Activated CD4-positive, alpha-beta T cell treated with anti-CD3 and anti-CD28 coated beads for 24 hours (primary cell): ENCODE data around the gene LRRN3.

ENCODE experiments used
- DNase-seq, 2 donors: peaks; one replicate each; pipeline ENCODE4 v3.0.0-alpha.2; 2020; ENCODE audit warnings: low read depth in 2 of 2

The LRRN3 gene

GRCh38 chr7:111105269-111105668, 14.3 kb downstream of the LRRN3 start:
- DNase-seq: no peak

- DNase-seq: no peak
Observed at GRCh38 chr7:111107579-111107978, 16.7 kb downstream of the LRRN3 start.

DNA sequence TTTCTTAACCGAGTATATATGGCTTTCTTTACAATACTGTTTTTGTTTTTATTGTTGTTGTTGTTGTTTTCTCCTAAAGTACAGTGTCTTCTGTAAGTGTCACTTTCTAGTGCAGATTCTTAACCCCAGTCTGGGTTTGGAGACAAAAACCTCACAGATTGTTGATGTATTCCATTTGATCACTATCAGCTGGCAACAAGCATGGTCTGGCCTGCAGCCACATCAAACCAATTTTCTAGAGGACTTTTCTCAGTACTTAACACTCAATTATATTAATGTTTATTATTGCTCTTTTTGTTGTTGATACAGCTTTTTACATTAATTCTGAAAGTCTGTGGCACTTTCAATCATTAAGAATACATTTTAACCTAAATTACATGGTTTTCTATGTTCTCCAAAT, 17.1 kb downstream of the LRRN3 start:
- no peak for DNase-seq

DNA sequence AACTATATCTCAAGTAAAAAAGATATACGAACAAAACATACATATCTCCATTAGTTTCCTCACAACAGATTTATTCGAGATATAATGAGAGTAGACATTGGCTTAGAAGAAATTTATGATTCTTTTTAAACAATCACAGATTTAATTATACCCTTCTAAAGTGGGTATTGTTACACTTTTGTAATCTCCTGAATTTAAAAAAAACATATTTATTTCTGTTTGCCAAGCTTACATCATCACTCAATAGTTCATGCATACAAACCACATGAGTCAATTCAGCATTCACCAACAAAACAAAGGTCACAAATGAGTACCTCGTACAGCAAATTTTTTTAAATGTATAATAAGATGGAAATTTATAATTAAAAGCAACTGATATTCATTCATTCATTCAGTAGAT, 17.6 kb downstream of the LRRN3 start:
- no peak for DNase-seq

GRCh38 chr7:111112439-111112838, 21.5 kb downstream of the LRRN3 start:
- no peak for DNase-seq

DNA sequence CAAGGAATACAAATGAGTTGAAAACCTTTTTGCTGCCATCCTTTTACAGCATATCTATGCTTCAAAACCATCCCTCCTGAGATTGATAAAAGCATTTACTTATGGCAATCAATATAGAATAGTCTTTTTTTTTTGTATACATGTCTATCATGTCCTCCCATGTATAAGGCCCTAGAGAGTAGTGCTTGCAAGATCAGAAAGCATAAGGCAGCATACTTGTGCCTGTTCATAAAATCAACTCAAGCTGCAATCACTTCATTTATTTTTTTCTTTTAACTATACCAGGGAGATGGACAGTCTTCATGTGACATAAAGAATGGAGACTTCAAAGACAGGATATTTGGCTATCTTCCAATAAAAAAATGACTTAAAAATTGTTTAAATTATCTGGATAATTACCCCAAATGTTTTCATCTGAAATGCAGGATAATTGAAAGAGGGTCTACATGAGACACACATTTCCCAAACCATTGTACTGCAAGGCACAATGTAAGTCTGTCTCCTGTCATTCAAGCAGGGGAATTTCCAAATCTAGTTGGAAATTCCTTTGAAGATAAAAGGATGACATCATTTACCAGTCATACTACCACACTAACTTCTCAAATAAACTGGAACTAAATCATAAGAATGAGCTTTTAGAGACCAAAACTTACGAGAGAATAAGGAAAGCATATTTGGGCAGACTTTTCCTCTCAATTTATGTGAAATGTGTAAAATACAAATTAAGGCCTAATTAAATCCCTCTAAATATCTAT, 22.5 kb downstream of the LRRN3 start:
- DNase-seq: no peak

GRCh38 chr7:111115966-111116365, 25.0 kb downstream of the LRRN3 start:
- no peak for DNase-seq

DNA sequence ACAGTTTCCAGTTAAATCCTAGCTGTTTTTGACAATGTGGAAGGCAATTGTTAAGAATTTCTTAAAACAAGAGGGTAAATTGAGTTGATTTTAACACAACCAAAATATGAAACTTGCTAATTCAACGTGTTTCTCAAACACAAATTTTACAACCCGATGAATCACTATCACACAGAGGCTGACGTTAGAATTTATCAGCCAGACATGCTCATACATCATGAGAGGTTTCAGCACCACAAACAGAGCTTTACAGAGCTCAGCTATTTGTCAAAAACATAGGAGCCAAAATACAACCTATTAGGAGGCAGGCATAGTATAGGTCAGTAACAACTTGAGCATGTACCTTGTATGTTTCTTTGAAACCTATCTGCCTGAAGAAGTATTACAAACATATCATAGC, 36.1 kb downstream of the LRRN3 start:
- DNase-seq: no peak

GRCh38 chr7:111129435-111129834, 38.5 kb downstream of the LRRN3 start:
- DNase-seq: no peak

DNA sequence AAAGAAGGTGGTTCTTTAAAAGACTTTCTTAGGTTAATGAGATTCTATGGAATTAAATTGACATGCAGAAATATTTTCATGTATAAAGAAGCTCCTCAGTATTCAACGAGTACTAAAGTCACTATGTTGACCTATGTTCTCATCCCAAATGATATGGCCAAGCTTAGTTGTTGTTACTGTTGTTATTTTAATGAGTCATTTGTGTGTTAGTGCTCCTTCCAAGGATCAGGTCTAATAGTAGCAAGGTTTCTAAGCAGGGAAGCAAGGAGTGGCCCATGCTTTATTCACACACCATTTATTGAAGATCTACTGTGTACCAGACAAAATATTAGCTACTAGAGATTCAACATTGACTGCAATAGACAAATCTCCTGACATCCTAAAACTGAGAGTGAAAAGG, 41.9 kb downstream of the LRRN3 start:
- no peak for DNase-seq

DNA sequence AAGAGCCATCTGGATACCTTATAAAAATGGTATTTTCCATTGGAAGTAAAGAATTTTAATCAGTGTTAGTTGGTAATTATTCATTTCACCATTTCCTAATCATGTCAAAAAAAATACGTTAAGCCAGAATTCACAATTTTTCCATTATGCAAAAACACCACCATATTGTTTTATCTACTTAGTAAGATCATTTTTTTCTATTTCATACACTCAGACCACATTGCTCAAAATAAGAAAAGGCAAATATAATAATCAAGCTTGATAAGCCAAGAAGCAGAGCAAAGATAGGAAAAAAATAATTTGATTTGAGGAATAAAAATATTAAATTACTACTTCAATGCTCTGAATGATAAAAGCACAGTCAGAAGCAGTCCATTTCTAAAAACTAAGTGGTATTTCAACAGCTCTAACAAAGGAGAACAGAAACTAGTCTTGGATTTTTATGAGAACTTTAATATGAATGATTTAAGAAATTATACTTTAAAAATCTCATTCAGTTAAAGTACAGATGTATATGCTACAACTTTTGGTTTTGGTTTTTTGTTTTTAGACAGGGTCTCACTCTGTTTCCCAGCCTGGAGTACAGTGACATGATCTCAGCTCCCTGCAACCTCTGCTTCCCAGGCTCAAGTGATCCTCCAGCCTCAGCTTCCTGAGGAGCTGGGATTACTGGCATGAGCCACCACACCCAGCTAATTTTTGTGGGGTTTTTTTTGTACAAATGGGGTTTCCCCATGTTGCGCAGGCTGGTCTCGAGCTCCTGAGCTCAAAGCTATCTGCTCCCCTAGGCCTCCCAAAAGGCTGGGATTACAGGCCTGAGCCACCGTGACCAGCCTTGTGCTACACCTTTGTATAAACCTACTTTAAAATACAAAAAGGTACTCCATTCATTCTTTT, 46.6 kb downstream of the LRRN3 start:
- peak in 1 of 2 donors; percentile 22 for DNase-seq

DNA sequence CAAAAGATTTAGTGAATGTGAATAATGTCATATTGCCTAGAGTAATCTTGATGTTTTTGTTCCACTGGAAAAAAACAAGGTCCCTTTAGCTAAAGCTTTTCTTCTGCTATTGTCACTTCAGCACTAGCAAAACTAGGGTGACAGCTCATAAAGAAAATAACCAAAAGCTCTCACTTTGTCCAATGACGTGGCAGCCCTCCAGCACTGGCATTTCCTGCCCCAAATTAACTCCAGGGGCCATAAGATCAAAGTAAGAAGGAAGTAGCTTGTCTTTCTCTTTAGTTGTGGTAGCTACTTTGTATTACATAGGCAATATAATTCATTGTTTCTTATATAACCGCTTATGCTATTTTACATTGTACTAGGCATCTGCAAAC, 47.3 kb downstream of the LRRN3 start:
- DNase-seq: peak; percentile 27 to 50

GRCh38 chr7:111138586-111138985, 47.7 kb downstream of the LRRN3 start:
- no peak for DNase-seq

DNA sequence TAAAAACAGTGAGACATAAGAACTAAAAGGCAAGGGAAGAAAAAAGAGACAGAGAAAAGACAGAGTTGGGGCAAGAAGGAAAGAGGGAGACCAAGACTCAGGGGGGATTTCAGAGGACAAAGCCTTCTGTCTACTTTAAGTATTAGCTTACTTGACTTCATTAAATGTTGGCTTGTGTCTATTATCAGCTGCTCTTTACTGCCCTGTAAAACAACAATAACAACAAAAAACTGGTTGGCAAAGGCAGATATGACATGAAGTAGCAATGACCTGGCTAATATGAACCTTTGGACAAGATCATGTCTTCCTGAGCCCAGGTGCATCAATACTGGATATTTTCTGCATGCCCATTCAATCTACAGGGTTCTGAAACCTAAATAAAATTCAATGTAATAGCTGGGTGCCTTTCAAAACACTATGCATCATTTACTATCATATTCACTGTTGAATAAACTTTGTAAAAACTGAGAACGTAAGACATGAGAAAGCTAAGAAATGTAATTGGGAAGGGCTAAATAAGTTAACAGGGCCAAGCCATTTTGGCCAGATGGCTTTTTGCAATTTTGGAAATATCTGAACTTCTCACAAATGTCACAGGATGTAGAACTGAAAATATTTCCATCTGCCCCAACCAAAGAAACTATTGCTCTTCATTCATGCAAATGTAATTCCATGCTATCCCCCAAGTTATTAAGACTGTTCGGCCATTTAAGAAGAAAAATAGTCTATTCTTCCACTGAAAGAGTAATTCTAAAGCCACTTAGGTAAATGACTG, 49.4 kb downstream of the LRRN3 start:
- DNase-seq: no peak

- no peak for DNase-seq
Observed at GRCh38 chr7:111145472-111145871, 54.5 kb downstream of the LRRN3 start.

DNA sequence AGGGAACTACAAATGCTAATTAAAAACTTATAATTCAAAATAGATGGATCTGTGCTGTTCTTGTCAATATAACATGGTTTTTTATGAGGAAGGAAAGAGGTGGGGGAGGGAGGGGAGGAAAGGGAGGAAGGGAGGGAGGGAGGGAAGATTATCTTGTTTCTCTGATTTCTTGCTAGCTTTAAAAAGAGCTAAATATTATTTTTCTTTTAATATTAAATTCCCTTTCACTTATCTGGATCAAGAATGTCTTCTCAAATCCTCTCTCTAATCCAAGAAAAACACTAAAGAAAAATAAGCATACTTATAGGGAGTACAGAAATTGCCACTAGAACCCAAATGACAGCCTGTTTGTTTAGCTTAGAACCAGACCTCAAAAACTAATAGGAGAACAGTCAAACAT, 55.2 kb downstream of the LRRN3 start:
- no peak for DNase-seq

DNA sequence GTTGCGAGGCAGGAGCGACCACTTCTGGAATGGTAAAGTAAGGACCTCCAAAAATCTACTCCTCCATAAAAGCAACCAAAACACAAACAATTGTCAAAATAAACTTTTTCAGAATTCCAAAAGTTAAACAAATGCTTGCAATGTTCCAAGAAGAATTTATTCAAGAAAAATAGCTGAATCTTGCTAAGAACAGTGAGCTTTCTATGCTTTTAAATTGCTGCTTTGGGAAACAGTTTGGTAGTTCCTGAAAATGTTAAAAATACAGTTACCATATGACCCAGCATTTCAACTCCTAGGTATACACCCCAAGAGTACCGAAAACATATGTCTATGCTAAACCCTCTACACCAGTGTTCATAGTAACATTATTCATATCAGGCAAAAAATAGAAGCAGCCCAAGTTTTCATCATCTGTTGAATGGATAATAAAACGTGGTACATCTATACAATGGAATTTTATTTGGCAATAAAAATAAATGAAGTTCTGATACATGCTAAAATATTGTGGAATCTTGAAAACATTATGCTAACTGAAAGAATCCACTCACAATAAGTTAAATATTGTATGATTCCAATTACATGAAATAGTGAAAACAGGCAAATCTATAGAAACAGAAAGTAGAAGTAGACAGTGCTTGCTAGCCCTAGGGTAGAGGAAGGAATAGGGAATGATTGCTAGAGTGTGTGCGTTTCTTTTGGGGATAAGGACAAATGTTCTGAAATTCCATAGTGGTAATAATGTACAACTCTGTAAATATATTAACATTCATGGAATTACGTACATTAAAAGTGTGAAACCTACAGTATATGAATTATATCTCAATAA, 57.0 kb downstream of the LRRN3 start:
- no peak for DNase-seq

DNA sequence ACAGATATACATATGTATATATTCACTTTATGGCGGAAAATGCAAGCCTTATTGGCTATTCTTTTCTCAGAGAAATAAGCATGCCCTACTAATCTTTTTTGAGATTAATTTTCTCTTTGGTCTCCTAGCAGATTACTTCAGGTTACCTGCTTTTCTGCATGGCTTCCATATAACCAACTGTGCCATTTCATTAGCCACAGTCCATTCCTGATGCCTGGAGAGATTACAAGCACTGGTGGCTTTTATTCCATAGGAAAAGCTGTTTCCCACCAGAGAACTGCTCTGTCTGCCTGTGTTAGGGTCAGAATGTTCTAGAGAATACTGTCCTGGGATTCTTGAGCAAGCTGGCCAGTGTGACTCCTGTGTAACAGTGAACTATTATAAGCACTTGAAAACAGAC, 59.8 kb downstream of the LRRN3 start:
- DNase-seq: no peak

DNA sequence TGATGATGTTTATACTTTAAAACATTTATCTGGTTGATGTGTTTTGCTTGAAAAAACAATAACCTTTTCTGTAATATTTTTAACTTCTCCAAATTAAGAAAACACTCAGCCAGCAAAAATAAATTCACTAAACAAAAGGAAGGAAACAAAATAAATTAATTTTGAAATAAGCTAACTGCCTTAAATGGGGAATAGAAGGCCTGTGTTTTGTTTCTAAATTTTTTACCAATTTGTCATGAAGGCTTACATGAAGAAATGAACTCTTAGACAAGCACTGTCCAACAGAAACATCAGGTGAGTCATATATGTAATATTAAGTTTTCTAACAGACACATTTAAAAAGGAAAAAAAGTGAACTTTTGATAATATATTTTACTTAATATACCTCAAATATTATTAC, 68.5 kb downstream of the LRRN3 start:
- DNase-seq: no peak

- no peak for DNase-seq
Observed at GRCh38 chr7:111160297-111160696, 69.4 kb downstream of the LRRN3 start.

DNA sequence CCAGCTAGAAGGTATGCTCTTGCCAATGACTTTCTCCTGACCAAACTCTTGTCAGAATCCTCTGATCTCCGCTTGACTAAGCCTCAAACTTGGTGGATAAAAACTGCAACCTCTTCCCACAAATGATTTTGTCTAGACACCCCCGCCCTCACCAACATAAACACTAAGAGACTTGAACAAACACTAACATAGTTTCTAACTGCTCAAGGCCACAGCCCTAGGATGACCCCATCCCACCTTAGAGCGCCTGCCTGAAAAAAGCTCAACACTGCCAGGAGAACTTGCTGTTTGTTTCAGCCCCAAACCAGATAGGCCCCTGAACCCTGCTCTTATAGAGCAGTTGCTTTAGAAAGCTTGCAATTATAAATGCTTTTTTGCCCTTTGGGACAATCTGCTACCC, 71.8 kb downstream of the LRRN3 start:
- no peak for DNase-seq

- DNase-seq: no peak
Observed at GRCh38 chr7:111164442-111164841, 73.5 kb downstream of the LRRN3 start.
